BLaER1 treated with 17β-estradiol and CSF1 and Interleukin-3, amounts not matched to agents 10 nM and 100 nM (cell line): ENCODE measurements around the gene ULK4.

ENCODE experiments used
- H3K27ac ChIP-seq, 11 experiments: shearing (Covaris generic); formaldehyde crosslinking; 2 replicates each; pipeline ENCODE4 v1.8.1; 2022
- H3K27me3 ChIP-seq, 11 experiments: shearing (Covaris generic); formaldehyde crosslinking; 2 replicates each; pipeline ENCODE4 v1.8.1; 2022
- H3K36me3 ChIP-seq, 11 experiments: shearing (Covaris generic); formaldehyde crosslinking; 2 replicates each; pipeline ENCODE4 v1.8.1; 2022
- H3K4me1 ChIP-seq, 10 experiments: shearing (Covaris generic); formaldehyde crosslinking; 2 replicates each; pipeline ENCODE4 v1.8.1; 2022
- H3K4me2 ChIP-seq, 11 experiments: shearing (Covaris generic); formaldehyde crosslinking; 2 replicates each; pipeline ENCODE4 v1.8.1; 2022
- H3K4me3 ChIP-seq, 10 experiments: shearing (Covaris generic); formaldehyde crosslinking; 2 replicates each; pipeline ENCODE4 v1.8.1; 2022
- H3K9ac ChIP-seq, 11 experiments: shearing (Covaris generic); formaldehyde crosslinking; 2 replicates each; pipeline ENCODE4 v1.8.1; 2022
- H3K9me3 ChIP-seq, 11 experiments: shearing (Covaris generic); formaldehyde crosslinking; replicated peaks in 1 of 11; 2 replicates each; pipeline ENCODE4 v1.8.1; 2022
- H4K20me1 ChIP-seq, 11 experiments: shearing (Covaris generic); formaldehyde crosslinking; 2 replicates each; pipeline ENCODE4 v1.8.1; 2022
- Cebpa-rat ChIP-seq, 11 experiments: shearing (Covaris generic); IDR thresholded peaks; 2 replicates each; pipeline ENCODE4 v1.8.1; 2022

The ULK4 gene

DNA sequence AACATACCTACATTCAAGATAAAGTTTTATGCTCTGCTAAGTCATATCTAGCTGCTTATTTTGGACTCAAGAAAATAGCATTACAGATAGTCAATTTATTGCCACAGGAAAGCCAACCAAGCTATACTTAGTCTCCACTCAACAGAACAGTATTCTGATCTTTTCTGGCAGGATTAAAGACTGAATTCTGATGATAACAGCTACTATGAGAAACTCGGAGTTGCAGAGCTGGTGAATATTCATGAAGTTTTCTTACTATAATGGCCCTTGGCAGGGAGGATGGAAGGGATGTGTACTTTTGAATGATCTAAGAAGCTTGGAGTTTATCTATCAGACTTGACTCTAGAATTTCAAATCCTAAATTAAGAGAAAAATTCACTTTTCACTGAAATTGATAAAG lies 524.9 kb downstream of the ULK4 start:
- Histone ChIP-seq H3K36me3 (no peaks in the 10 kb centered on the region), H3K27me3 (no peaks in the 10 kb centered on the region), H3K27ac (no peak overlapping the region), H3K4me2 (peak overlapping the region in 3 of 11 experiments; percentile 3 to 30 (median 25); a peak in 3 of 22 replicates), H4K20me1 (no peaks in the 10 kb centered on the region), H3K4me1 (peaks cover 0 to 14% (median 3%) of the 10 kb centered on the region in 10 experiments; a peak in 9 of 20 replicates), H3K9ac (no peak overlapping the region), H3K4me3 (no peak overlapping the region), H3K9me3 (peaks cover 0 to 14% (median 0%) of the 10 kb centered on the region in 11 experiments; a peak in 7 of 22 replicates)
- no peak for TF ChIP-seq Cebpa-rat (IDR thresholded peaks at IDR 0.05)

DNA sequence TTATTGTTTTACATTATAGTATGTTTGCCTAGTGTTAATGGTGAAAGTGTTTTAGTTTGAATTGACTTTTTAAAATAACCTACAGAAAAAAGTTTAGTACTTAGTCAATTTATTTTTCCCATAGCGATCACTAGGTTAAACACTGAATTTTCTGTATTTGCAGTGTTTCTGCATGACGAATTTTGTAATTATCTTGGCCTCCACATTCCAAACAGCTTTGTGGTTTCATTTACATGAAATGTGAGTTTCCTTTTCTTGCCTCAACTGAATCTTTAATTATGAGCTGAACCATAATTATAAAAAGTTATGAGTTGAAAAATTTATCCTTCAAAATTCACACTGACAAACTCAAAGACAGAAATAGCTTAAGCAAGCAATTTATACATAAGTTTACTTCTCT lies 527.1 kb downstream of the ULK4 start:
- Histone ChIP-seq H3K36me3 (no peaks in the 10 kb centered on the region), H3K9me3 (peaks cover 0 to 13% (median 0%) of the 10 kb centered on the region in 11 experiments; a peak in 6 of 22 replicates), H3K4me3 (no peak overlapping the region), H3K4me2 (peak overlapping the region in 3 of 11 experiments; percentile 10 to 19 (median 19); a peak in 3 of 22 replicates), H3K9ac (no peak overlapping the region), H3K27ac (no peak overlapping the region), H3K4me1 (peaks cover 0 to 14% (median 3%) of the 10 kb centered on the region in 10 experiments; a peak in 9 of 20 replicates), H3K27me3 (no peaks in the 10 kb centered on the region), H4K20me1 (no peaks in the 10 kb centered on the region)
- TF ChIP-seq Cebpa-rat (IDR thresholded peaks at IDR 0.05), result no peak

DNA sequence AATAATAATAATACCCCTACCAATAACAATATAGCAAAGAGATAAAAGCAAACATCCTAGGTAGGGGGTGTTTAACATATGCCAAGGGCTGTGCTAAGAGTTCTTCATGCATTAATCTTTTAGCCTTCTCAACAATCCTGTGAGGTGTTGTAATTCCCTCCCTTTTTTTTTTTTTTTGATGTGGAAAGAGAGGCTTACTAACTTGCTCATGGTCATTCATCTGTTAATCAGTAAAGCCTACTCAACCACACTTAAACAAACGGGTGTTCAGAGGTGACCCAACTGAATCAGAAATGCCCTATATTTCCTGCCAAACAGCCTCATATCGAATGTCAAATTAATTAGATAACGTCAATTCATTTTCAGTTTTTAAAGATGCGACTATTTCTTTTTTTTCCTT lies 530.5 kb downstream of the ULK4 start:
- H3K4me2 ChIP-seq, result no peak overlapping the region
- no peaks in the 10 kb centered on the region for H3K27me3 ChIP-seq
- H3K9me3 ChIP-seq, result peaks cover 0 to 17% (median 8%) of the 10 kb centered on the region in 11 experiments; a peak in 15 of 22 replicates
- no peaks in the 10 kb centered on the region for H4K20me1 ChIP-seq
- no peaks in the 10 kb centered on the region for H3K36me3 ChIP-seq
- no peak overlapping the region for H3K9ac ChIP-seq
- no peak overlapping the region for H3K4me3 ChIP-seq
- no peak for TF ChIP-seq Cebpa-rat (IDR thresholded peaks at IDR 0.05)
- H3K27ac ChIP-seq, result no peak overlapping the region
- peaks cover 0 to 7% (median 0%) of the 10 kb centered on the region in 10 experiments; a peak in 5 of 20 replicates for H3K4me1 ChIP-seq

DNA sequence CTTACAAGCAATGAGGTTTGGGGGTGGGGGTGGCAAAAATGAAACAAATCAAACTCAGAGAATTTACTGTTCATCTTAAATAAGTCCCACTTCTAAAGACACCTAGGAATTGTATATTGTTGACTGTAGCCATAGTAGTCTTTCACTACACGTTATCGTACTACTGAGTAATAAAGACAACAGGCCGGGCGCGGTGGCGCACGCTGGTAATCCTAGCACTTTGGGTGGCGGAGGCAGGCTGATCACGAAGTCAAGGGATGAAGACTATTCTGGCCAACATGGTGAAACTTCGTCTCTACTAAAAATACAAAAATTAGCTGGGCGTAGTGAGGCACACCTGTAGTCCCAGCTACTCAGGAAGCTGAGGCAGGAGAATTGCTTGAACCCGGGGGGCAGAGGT lies 531.0 kb downstream of the ULK4 start:
- peaks cover 0 to 21% (median 11%) of the 10 kb centered on the region in 11 experiments; a peak in 16 of 22 replicates for H3K9me3 ChIP-seq
- no peak overlapping the region for H3K27ac ChIP-seq
- H3K9ac ChIP-seq, result no peak overlapping the region
- no peaks in the 10 kb centered on the region for H4K20me1 ChIP-seq
- H3K27me3 ChIP-seq, result no peaks in the 10 kb centered on the region
- no peaks in the 10 kb centered on the region for H3K36me3 ChIP-seq
- peaks cover 0 to 7% (median 0%) of the 10 kb centered on the region in 10 experiments; a peak in 5 of 20 replicates for H3K4me1 ChIP-seq
- no peak for TF ChIP-seq Cebpa-rat (IDR thresholded peaks at IDR 0.05)
- H3K4me2 ChIP-seq, result no peak overlapping the region
- H3K4me3 ChIP-seq, result no peak overlapping the region

- no peaks in the 10 kb centered on the region for H3K36me3 ChIP-seq
- H3K4me1 ChIP-seq, result peaks cover 0 to 7% (median 0%) of the 10 kb centered on the region in 10 experiments; a peak in 6 of 20 replicates
- no peak overlapping the region for H3K9ac ChIP-seq
- H3K27ac ChIP-seq, result no peak overlapping the region
- peaks cover 3 to 24% (median 14%) of the 10 kb centered on the region in 11 experiments; a peak in 16 of 22 replicates for H3K9me3 ChIP-seq
- no peak for TF ChIP-seq Cebpa-rat (IDR thresholded peaks at IDR 0.05)
- no peak overlapping the region for H3K4me3 ChIP-seq
- H3K27me3 ChIP-seq, result no peaks in the 10 kb centered on the region
- H4K20me1 ChIP-seq, result no peaks in the 10 kb centered on the region
- H3K4me2 ChIP-seq, result no peak overlapping the region
Measured at GRCh38 chr3:41430391-41430790, 531.5 kb downstream of the ULK4 start.

DNA sequence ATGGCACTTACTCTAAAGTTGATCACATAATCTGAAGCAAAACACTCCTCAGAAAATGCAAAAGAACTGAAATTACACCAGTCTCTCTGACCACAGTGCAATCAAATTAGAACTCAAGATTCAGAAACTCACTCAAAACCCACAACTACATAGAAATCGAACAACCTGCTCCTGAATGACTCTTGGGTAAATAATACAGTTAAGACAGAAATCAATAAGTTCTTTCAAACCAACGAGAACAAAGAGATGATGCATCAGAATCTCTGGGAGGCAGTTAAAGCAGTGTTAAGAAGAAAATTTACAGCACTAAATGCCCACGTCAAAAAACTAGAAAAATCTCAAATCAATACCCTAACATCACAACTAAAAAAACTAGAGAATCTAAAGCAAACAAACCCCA lies 535.4 kb downstream of the ULK4 start:
- no peaks in the 10 kb centered on the region for H4K20me1 ChIP-seq
- no peak for TF ChIP-seq Cebpa-rat (IDR thresholded peaks at IDR 0.05)

DNA sequence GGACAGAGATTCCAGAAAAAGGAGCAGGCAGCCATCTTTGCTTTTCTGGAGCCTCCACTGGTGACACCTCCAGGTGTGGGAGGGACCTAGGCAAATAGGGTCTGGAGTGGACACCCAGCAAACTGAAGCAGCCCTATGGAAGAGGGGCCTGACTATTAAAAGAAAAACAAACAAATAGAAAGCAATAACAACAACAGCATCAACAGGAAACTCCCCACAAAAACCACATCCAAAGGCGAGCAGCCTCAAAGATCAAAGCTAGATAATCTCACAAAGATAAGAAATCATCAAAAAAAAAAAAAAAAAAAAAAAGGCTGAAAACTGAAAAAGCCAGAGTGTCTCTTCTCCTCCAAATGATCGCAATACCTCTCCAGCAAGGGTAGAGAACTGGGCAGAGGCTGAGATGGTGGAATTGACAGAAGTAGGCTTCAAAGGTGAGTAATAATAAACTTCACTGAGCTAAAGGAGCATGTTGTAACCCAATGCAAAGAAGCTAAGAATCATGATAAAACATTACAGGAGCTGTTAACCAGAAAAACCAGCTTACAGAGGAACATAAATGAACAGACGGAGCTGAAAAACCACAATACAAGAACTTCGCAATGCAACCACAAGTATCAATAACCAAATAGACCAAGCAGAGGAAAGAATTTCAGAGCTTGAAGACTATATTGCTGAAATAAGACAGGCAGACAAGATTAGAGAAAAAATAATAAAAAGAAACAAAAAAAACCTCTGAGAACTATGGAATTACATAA lies 537.2 kb downstream of the ULK4 start:
- Histone ChIP-seq H4K20me1 (no peaks in the 10 kb centered on the region), H3K36me3 (no peaks in the 10 kb centered on the region), H3K9me3 (peaks cover 6 to 26% (median 15%) of the 10 kb centered on the region in 11 experiments; a peak in 16 of 22 replicates), H3K4me1 (peaks cover 2 to 26% (median 20%) of the 10 kb centered on the region in 10 experiments), H3K4me2 (peak overlapping the region in 9 of 11 experiments; percentile 24 to 44 (median 32); a peak in 12 of 22 replicates), H3K27me3 (no peaks in the 10 kb centered on the region), H3K9ac (no peak overlapping the region), H3K4me3 (no peak overlapping the region), H3K27ac (no peak overlapping the region)
- no peak for TF ChIP-seq Cebpa-rat (IDR thresholded peaks at IDR 0.05)

More for the DNA sequence above, 535.4 kb downstream of the ULK4 start:
- H3K9ac ChIP-seq, result no peak overlapping the region
- no peaks in the 10 kb centered on the region for H3K27me3 ChIP-seq
- peaks cover 0 to 24% (median 18%) of the 10 kb centered on the region in 10 experiments; a peak in 14 of 20 replicates for H3K4me1 ChIP-seq
- peaks cover 6 to 26% (median 15%) of the 10 kb centered on the region in 11 experiments; a peak in 16 of 22 replicates for H3K9me3 ChIP-seq
- no peaks in the 10 kb centered on the region for H3K36me3 ChIP-seq
- no peak overlapping the region for H3K4me3 ChIP-seq
- no peak overlapping the region for H3K27ac ChIP-seq
- H3K4me2 ChIP-seq, result no peak overlapping the region

- Histone ChIP-seq H3K4me2 (peak overlapping the region; percentile 43 to 85 (median 61)), H3K27ac (peak overlapping the region in 1 of 11 experiments; percentile 42; a peak in 1 of 22 replicates), H3K9ac (peak overlapping the region in 1 of 11 experiments; percentile 26; a peak in 1 of 22 replicates), H3K27me3 (no peaks in the 10 kb centered on the region), H3K4me1 (peaks cover 10 to 26% (median 24%) of the 10 kb centered on the region in 10 experiments), H3K9me3 (peaks cover 0 to 3% (median 0%) of the 10 kb centered on the region in 11 experiments; a peak in 1 of 22 replicates), H4K20me1 (no peaks in the 10 kb centered on the region), H3K36me3 (no peaks in the 10 kb centered on the region), H3K4me3 (no peak overlapping the region)
- TF ChIP-seq Cebpa-rat (IDR thresholded peaks at IDR 0.05), result no peak
Measured at GRCh38 chr3:41419809-41420208, 542.1 kb downstream of the ULK4 start.

DNA sequence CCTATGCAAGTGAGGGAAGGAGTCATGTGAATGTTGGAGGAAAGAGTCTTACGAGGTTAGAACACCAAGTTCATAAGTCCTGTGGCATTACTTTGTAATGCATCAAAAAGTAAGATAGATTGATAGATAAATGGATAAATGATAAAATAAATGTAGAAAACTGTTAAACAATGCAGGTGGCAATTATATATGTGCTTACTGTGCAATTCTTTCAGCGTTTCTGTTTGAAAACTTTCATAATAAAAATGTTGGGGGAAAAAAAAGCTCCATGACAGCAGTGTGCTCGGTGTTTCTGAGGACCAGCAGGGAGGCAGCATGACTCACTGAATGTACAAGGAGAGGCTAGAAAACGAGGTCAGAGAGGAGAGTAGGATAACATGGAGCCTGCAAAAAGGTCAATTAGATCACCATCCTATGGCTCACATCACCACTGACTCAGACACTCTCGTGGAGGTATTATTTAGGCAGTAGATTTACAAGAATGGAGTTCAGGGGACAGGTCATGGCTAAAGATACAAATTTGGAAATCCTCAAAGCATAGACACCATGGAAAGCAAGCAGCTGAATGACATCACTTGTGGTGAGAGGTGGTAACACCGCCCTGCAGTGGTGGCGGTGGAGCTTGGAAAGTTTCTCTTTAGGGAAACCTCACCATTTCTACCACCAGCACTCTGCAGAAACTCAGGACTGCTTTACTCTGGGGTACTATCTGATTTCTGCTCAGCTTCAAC lies 542.8 kb downstream of the ULK4 start:
- Histone ChIP-seq H3K9me3 (peaks cover 0 to 3% (median 0%) of the 10 kb centered on the region in 11 experiments; a peak in 1 of 22 replicates), H3K4me2 (peak overlapping the region; percentile 43 to 85 (median 61); a peak in 21 of 22 replicates), H4K20me1 (no peaks in the 10 kb centered on the region), H3K27me3 (no peaks in the 10 kb centered on the region), H3K27ac (peak overlapping the region in 1 of 11 experiments; percentile 42; a peak in 1 of 22 replicates), H3K36me3 (no peaks in the 10 kb centered on the region), H3K4me1 (peaks cover 10 to 19% (median 17%) of the 10 kb centered on the region in 10 experiments), H3K9ac (no peak overlapping the region; a peak in 1 of 22 replicates), H3K4me3 (no peak overlapping the region)
- no peak for TF ChIP-seq Cebpa-rat (IDR thresholded peaks at IDR 0.05)
